ENCODE results near the gene RBBP8. TPM values are rescaled to one million over a fixed set of nuclear protein-coding genes. Genes with fewer than 3 reads are reported as not detected.

Gene RBBP8
- total RNA-seq, 1 experiment from 2014 or later = 38.0 TPM

DNA sequence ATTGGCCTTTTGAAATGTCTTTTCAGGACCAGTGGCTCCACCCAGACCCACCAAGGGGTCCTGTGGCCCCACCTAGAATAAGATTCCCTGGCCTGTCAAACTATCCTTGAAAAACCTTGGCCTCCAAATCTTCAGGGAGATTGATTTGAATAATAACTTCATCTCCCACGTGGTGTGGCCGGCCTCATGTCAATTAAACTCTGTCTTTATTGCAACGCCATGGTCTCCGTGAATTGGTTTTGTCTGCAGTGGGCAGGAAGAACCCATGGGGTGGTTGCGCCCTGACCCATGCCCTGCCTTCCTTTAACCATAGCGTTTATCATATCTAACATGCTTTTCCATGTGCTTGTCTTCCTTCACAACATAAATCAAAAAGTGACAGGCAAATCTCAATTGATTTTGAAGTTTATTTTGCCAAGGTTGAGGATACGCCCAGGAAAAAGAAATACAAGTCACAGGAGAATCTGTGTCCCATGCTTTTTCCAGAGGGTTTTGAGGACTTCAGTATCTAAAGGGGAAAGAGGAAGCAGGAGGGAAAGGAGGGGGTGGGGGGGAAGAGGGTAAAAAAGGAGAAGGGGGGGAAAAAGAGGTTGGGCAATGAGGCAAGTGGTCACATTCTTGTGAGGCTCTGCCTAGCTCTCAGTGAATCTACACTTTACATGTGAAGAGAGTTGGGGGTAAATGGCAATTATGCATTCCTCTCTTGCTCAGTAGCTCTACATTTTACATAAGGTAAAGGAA is 135.6 kb downstream of the RBBP8 start:
- Histone ChIP-seq H3K36me3 (replicated peaks; ENCODE audit: control insufficient read depth, insufficient read depth, low read length) (no peaks in the 10 kb centered on the region), H3K27me3 (ENCODE audit: control insufficient read depth, insufficient read depth, low read length) (no peaks in the 10 kb centered on the region), H3K4me3 (ENCODE audit: insufficient read depth, low read depth, low read length) (no peak overlapping the region)
- DNase-seq = no peak

GRCh38 chr18:23069481-23069880 is 136.4 kb downstream of the RBBP8 start:
- H3K36me3 ChIP-seq (replicated peaks; ENCODE audit: control insufficient read depth, insufficient read depth, low read length) = no peaks in the 10 kb centered on the region
- no peak for DNase-seq
- no peak overlapping the region for H3K4me3 ChIP-seq (ENCODE audit: insufficient read depth, low read depth, low read length)
- no peaks in the 10 kb centered on the region for H3K27me3 ChIP-seq (ENCODE audit: control insufficient read depth, insufficient read depth, low read length)

- Histone ChIP-seq H3K36me3 (replicated peaks; ENCODE audit: control insufficient read depth, insufficient read depth, low read length) (no peaks in the 10 kb centered on the region), H3K27me3 (ENCODE audit: control insufficient read depth, insufficient read depth, low read length) (no peaks in the 10 kb centered on the region), H3K4me3 (ENCODE audit: insufficient read depth, low read depth, low read length) (no peak overlapping the region)
- no peak for DNase-seq
Observed at GRCh38 chr18:23069898-23070297, 136.8 kb downstream of the RBBP8 start.

DNA sequence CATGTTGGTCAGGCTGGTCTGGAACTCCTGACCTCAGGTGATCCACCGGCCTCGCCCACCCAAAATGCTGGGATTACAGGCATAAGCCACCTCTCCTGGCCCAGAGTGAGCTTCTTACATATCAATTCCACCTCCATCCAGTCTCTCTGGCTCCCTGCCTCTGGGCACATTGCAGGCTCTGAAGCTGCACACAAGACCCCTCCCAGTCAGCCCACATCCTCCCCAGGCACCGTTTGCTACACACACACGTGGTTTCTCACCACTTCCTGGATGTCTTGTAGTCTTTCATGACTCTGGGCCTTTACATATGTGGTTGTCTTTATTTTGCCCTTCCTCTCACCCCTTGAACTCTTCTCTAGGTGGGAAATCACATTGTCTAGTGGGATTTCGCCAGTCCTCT is 138.2 kb downstream of the RBBP8 start:
- no peak for DNase-seq
- Histone ChIP-seq H3K27me3 (ENCODE audit: control insufficient read depth, insufficient read depth, low read length) (no peaks in the 10 kb centered on the region), H3K36me3 (replicated peaks; ENCODE audit: control insufficient read depth, insufficient read depth, low read length) (no peaks in the 10 kb centered on the region), H3K4me3 (ENCODE audit: insufficient read depth, low read depth, low read length) (no peak overlapping the region)

DNA sequence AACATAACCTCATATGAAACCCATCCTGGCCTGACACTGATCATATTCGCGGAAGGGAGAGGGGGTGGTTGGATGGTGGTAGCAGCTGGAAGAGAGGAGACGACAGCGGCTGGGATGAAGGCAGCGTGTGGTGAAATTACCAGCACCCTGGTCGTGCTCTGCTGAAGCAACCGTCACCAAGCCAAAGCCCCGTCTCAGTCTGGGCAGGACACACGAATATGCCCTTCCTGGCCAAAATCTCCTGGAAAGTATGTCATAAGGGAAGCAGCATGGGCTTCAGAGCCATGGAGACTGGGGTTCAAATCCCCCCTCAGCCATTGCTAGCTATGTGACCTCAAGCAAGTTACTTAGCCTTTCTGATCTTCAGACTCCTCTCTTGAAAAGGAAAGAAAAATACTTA is 139.0 kb downstream of the RBBP8 start:
- DNase-seq = no peak
- no peaks in the 10 kb centered on the region for H3K36me3 ChIP-seq (replicated peaks; ENCODE audit: control insufficient read depth, insufficient read depth, low read length)
- no peaks in the 10 kb centered on the region for H3K27me3 ChIP-seq (ENCODE audit: control insufficient read depth, insufficient read depth, low read length)
- no peak overlapping the region for H3K4me3 ChIP-seq (ENCODE audit: insufficient read depth, low read depth, low read length)

GRCh38 chr18:23073996-23074606 is 141.0 kb downstream of the RBBP8 start:
- H3K4me3 ChIP-seq (ENCODE audit: insufficient read depth, low read depth, low read length) = no peak overlapping the region
- H3K27me3 ChIP-seq (ENCODE audit: control insufficient read depth, insufficient read depth, low read length) = no peaks in the 10 kb centered on the region
- no peak for DNase-seq
- no peaks in the 10 kb centered on the region for H3K36me3 ChIP-seq (replicated peaks; ENCODE audit: control insufficient read depth, insufficient read depth, low read length)

Other genes with a start within 250 kb of the RBBP8 start
- gene CABLES1, start 202.2 kb downstream of the RBBP8 start, total RNA-seq (2014; rRNA removed; shearing (Covaris generic)) = 9.6 and 22.5 TPM in 2 replicates